GM19467 (cell line): ENCODE data around the gene NT5DC3.

ENCODE experiments used
- ATAC-seq: cut with Tn5 transposase; IDR thresholded peaks from one replicate; pipeline ENCODE4 v1.9.1; 2021; ENCODE audit warnings: mild to moderate bottlenecking, moderate library complexity; ENCODE audit not compliant: unreplicated experiment

Gene NT5DC3

GRCh38 chr12:103756443-103756842 is 84.6 kb downstream of the NT5DC3 start:
- no peak for ATAC-seq

- no peak for ATAC-seq
Measured at GRCh38 chr12:103755425-103755824, 85.6 kb downstream of the NT5DC3 start.

- ATAC-seq, result no peak
Measured at GRCh38 chr12:103751600-103751999, 89.4 kb downstream of the NT5DC3 start.

- no peak for ATAC-seq
Measured at GRCh38 chr12:103751171-103751570, 89.9 kb downstream of the NT5DC3 start.

GRCh38 chr12:103748875-103749274 is 92.2 kb downstream of the NT5DC3 start:
- ATAC-seq, result no peak

- ATAC-seq, result no peak
Measured at GRCh38 chr12:103748002-103748401, 93.0 kb downstream of the NT5DC3 start.

GRCh38 chr12:103745962-103746361 is 95.1 kb downstream of the NT5DC3 start:
- ATAC-seq, result no peak

GRCh38 chr12:103743788-103744187 is 97.2 kb downstream of the NT5DC3 start:
- ATAC-seq, result no peak

GRCh38 chr12:103742349-103742932 is 98.6 kb downstream of the NT5DC3 start:
- ATAC-seq, result no peak

- ATAC-seq, result no peak
Measured at GRCh38 chr12:103737881-103738280, 103.2 kb downstream of the NT5DC3 start.

- ATAC-seq, result no peak
Measured at GRCh38 chr12:103736572-103736971, 104.5 kb downstream of the NT5DC3 start.

- no peak for ATAC-seq
Measured at GRCh38 chr12:103735291-103735690, 105.7 kb downstream of the NT5DC3 start.

GRCh38 chr12:103734863-103735262 is 106.2 kb downstream of the NT5DC3 start:
- no peak for ATAC-seq

- no peak for ATAC-seq
Measured at GRCh38 chr12:103731539-103731938, 109.5 kb downstream of the NT5DC3 start.

- ATAC-seq, result no peak
Measured at GRCh38 chr12:103729499-103729898, 111.5 kb downstream of the NT5DC3 start.

- no peak for ATAC-seq
Measured at GRCh38 chr12:103728323-103728722, 112.7 kb downstream of the NT5DC3 start.

- ATAC-seq, result no peak
Measured at GRCh38 chr12:103727638-103728037, 113.4 kb downstream of the NT5DC3 start.

- ATAC-seq, result no peak
Measured at GRCh38 chr12:103725398-103725797, 115.6 kb downstream of the NT5DC3 start.
